HG02623 (cell line): ENCODE measurements around the gene CTDSP1.

Source experiments
- ATAC-seq: cut with Tn5 transposase; IDR thresholded peaks from one replicate; pipeline ENCODE4 v1.9.1; 2021; ENCODE audit warnings: moderate library complexity; ENCODE audit not compliant: unreplicated experiment

The CTDSP1 gene

DNA sequence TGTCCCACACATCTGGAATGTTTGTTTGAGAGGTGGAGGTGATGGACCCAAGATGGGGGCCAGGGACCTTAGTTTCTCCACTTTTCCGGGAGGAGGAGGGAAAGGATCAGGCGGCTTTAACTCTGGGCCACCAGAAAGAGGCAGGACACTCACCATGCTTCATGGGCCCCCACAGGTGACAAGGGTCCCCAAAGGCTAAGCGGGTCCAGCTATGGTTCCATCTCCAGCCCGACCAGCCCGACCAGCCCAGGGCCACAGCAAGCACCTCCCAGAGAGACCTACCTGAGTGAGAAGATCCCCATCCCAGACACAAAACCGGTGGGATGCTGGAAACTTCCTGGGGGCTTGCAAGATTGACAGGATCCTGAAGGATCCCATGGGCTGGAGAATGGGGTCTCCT lies 16.9 kb upstream of the CTDSP1 start:
- ATAC-seq = no peak

- no peak for ATAC-seq
Observed at GRCh38 chr2:218383892-218384519, 15.7 kb upstream of the CTDSP1 start.

- no peak for ATAC-seq
Observed at GRCh38 chr2:218384975-218385374, 14.7 kb upstream of the CTDSP1 start.

GRCh38 chr2:218386505-218387368 lies 12.9 kb upstream of the CTDSP1 start:
- no peak for ATAC-seq

GRCh38 chr2:218387369-218388194 lies 12.1 kb upstream of the CTDSP1 start:
- ATAC-seq = no peak

DNA sequence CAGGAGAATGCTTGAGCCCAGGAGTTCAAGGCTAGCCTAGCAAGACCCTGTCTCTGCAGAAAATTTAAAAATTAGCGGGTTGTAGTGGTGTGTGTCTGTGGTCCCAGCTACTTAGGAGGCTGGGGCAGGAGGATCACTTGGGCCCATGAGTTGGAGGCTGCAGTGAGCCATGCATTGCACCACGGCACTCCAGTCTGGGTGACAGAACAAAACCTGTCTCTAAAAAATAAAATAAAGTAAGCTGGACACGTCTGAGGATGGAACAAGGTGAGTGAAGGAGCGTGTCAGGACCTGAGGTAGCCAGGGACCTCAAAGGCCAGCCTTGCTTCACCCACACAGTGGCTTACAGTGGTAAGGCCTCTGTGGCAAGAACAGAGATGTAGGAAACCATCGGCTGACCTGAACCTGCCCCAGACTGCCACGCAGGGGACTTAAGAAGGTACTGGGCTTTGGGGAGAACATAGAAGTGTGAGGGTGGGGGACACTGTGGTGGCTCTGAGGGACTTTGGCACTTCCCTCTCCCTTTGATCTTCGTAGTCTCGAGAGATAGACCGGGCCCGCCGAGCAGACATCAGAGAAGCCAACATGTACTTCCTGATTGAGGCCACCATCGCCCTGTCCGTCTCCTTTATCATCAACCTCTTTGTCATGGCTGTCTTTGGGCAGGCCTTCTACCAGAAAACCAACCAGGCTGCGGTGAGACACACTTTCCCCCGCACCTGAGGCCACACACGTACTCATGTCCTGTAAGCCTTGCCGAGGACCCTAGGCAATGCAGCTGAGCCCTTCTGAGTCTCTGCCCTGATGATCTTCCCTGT lies 10.1 kb upstream of the CTDSP1 start:
- no peak for ATAC-seq

DNA sequence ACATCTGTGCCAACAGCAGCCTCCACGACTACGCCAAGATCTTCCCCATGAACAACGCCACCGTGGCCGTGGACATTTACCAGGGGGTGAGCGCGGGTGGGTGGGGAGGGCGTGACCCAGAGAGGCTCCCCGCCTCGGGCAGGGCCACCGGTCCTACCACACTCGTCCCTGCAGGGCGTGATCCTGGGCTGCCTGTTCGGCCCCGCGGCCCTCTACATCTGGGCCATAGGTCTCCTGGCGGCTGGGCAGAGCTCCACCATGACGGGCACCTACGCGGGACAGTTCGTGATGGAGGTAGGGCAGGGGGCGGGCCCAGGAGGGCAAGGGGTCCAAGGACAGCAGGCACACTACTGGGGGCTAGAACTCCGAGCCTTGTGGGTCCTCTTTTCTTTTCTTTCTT lies 8.5 kb upstream of the CTDSP1 start:
- no peak for ATAC-seq

- no peak for ATAC-seq
Observed at GRCh38 chr2:218392459-218392858, 7.2 kb upstream of the CTDSP1 start.

- ATAC-seq = no peak
Observed at GRCh38 chr2:218392891-218393462, 6.7 kb upstream of the CTDSP1 start.

DNA sequence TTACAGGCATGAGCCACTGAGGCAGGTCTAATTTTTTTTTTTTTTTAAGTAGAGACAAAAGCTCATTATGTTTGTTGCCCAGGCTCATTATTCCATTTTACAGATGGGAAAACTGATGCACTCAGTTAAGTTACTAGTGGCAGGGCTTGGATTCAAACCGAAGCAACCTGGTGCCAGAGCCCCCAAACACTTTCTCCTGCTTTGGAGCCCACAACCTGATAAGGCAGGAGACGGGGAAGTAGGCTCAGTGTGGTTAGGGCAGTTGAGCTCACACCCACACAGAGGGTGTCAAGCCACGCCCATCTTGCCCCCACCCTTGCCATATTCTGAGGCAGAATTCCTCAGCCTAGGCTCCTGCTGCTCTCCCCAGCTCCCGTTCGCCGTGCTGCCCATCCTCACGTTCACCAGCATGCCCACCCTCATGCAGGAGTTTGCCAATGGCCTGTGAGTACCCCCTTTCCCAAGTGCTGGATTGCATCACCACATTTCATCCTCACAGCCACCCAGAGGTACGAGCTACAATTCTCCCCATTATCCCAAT lies 5.8 kb upstream of the CTDSP1 start:
- ATAC-seq = no peak

GRCh38 chr2:218394298-218395089 lies 5.2 kb upstream of the CTDSP1 start:
- ATAC-seq = no peak

DNA sequence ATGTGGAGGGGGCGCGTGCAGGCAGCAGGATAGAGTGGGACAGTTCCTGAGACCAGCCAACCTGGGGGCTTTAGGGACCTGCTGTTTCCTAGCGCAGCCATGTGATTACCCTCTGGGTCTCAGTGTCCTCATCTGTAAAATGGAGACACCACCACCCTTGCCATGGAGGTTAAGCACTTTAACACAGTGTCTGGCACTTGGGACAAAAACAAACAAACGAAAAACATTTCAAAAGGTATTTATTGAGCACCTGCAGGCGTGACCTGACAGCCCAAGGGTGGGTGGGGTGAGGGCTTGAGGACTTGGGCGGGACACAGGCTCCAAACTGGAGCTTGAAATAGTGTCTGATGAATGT lies 4.6 kb upstream of the CTDSP1 start:
- ATAC-seq = no peak

GRCh38 chr2:218395456-218395825 lies 4.2 kb upstream of the CTDSP1 start:
- no peak for ATAC-seq

- peak; percentile 41 for ATAC-seq
Observed at GRCh38 chr2:218395826-218396687, 3.6 kb upstream of the CTDSP1 start.

GRCh38 chr2:218396688-218397462 lies 2.8 kb upstream of the CTDSP1 start:
- ATAC-seq = no peak

DNA sequence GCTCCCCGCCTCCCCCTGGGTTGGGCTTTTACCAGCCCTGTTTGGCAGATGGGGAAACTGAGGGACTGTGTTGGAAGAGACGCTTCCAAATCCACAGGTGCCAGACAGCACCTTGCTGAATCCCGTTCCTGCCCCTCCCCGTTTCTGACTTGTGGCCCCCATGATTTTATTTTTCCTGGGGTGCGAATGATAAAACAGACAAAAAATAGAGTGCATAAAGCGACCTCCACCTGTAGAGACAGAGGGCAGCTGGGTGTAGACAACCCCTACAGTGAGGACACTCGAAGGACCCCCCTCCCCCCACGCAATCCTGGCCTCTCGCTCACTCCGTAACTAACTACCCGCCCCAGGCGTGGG lies 2.2 kb upstream of the CTDSP1 start:
- no peak for ATAC-seq

- ATAC-seq = no peak
Observed at GRCh38 chr2:218397820-218398436, 1.7 kb upstream of the CTDSP1 start.
